Fibroblast of mammary gland (primary cell): ENCODE results near the gene TRPM2.

Source experiments
- DNase-seq: peaks from one replicate; pipeline ENCODE4 v3.0.0-alpha.2; 2010; ENCODE audit warnings: low read depth
- H3K4me3 ChIP-seq: 2 replicates; pipeline ENCODE4 v1.5.1; 2011; ENCODE audit warnings: low read depth, mild to moderate bottlenecking, low read length, moderate library complexity; ENCODE audit not compliant: control insufficient read depth
- CTCF ChIP-seq: conservative IDR thresholded peaks from 2 replicates; pipeline ENCODE4 v1.5.1; 2011; ENCODE audit warnings: low read depth, low read length, inconsistent platforms; ENCODE audit not compliant: control insufficient read depth, insufficient read depth

TRPM2 gene

GRCh38 chr21:44466351-44466954 lies 113.0 kb downstream of the TRPM2 start:
- no peak for TF ChIP-seq CTCF
- no peak overlapping the region for H3K4me3 ChIP-seq
- no peak for DNase-seq

GRCh38 chr21:44466996-44467858 lies 113.8 kb downstream of the TRPM2 start:
- no peak overlapping the region for H3K4me3 ChIP-seq
- DNase-seq, result no peak
- no peak for TF ChIP-seq CTCF

- no peak for TF ChIP-seq CTCF
- H3K4me3 ChIP-seq, result no peak overlapping the region
Observed at GRCh38 chr21:44467859-44468195, 114.4 kb downstream of the TRPM2 start.

GRCh38 chr21:44471341-44471740 lies 117.9 kb downstream of the TRPM2 start:
- no peak for TF ChIP-seq CTCF
- H3K4me3 ChIP-seq, result no peak overlapping the region
- DNase-seq, result no peak

More at GRCh38 chr21:44467859-44468195, 114.4 kb downstream of the TRPM2 start:
- DNase-seq, result no peak

DNA sequence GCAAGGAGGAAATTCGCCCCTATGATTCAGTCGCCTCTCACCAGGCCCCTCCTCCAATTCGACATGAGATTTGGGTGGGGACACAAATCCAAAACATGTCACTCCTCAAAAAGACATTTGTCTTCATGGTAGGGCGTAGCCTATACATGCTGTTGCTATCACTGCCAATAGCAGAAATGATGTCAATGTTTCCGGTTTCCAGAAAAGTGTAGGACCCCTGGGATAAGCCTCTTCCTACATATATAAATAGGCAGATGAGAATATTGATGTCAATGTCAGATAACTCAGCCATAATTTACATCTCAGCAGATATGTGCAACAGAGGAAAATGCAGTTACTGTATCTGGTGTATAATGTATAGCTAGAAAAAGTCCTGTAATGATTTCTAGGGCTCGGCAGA lies 118.6 kb downstream of the TRPM2 start:
- DNase-seq, result no peak
- H3K4me3 ChIP-seq, result no peak overlapping the region
- TF ChIP-seq CTCF, result no peak

DNA sequence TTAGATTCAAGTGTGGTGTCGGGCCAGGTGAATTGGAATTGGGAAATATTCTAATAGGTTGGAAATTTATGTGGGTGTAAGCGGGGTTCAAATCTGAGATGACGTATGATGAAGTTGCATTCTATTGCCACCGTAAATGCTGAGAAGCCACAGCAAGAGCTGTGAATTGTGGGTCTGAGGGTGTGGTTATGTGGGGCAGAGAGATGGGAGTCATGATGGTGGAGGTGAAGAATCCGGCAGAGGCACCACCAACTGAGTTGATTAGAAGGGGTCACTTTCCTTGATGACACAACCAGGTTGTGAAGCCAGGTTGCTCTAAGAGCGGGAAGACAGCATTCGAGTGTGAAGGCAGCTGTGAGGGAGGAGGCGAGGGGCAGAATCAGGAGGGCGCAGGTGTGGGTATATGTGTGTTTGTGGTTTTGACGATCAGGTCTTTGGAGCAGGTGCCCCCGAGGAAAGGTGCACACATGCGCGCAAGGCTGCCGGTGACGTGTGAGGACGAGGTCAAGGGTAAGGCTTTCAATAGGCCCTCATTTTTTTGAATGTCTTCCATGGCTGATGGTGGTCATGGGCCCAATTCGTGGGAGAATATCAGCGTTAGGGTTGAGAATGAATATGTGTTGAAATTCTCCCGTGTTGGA lies 120.6 kb downstream of the TRPM2 start:
- DNase-seq, result no peak
- TF ChIP-seq CTCF, result no peak
- no peak overlapping the region for H3K4me3 ChIP-seq
